GM23338 (cell line): Measurements from ENCODE around the gene OTOP2.

Source experiments
- CREB1 ChIP-seq: fragments of 250-450 bp; sonication (Bioruptor Pico); IDR thresholded peaks from 2 replicates; pipeline ENCODE4 v1.5.0; 2020; ENCODE audit warnings: low read depth, mild to moderate bottlenecking, moderate library complexity
- CTCF ChIP-seq, 2 experiments: fragments of 200-600 bp in 1 of 2; sonication (generic) in 1 of 2; conservative IDR thresholded peaks; 2 replicates each; pipeline versions ENCODE4 v1.5.1 to v1.6.1; 2016 to 2017; ENCODE audit warnings: antibody characterized with exemption in 2 of 2, low read depth in 2 of 2, mild to moderate bottlenecking in 2 of 2, moderate library complexity in 1 of 2
- EZH2 ChIP-seq: fragments of 200-600 bp; sonication (generic); IDR thresholded peaks from one replicate; pipeline ENCODE4 v1.8.0; 2017; ENCODE audit warnings: antibody characterized with exemption, mild to moderate bottlenecking, low read depth; ENCODE audit not compliant: unreplicated experiment
- EZH2phosphoT487 ChIP-seq: fragments of 200-600 bp; sonication (generic); IDR thresholded peaks from one replicate; pipeline ENCODE4 v1.8.1; 2018; ENCODE audit warnings: antibody characterized with exemption; ENCODE audit not compliant: unreplicated experiment
- JUNB ChIP-seq: IDR thresholded peaks from one replicate; pipeline ENCODE4 v1.6.1; 2016; ENCODE audit warnings: antibody characterized with exemption; ENCODE audit not compliant: unreplicated experiment
- POLR2AphosphoS5 ChIP-seq: IDR thresholded peaks from 2 replicates; pipeline ENCODE4 v1.6.1; 2016; ENCODE audit warnings: antibody characterized with exemption, low read depth
- REST ChIP-seq: IDR thresholded peaks from one replicate; pipeline ENCODE4 v1.6.1; 2018; ENCODE audit warnings: antibody characterized with exemption; ENCODE audit not compliant: unreplicated experiment
- STAT1 ChIP-seq: IDR thresholded peaks from one replicate; pipeline ENCODE4 v1.6.1; 2016; ENCODE audit warnings: antibody characterized with exemption; ENCODE audit not compliant: unreplicated experiment
- ZNF462 ChIP-seq: fragments of 250-450 bp; sonication (Bioruptor Pico); IDR thresholded peaks from 2 replicates; pipeline ENCODE4 v1.5.0; 2020; ENCODE audit warnings: mild to moderate bottlenecking, moderate library complexity

GRCh38 chr17:74907012-74907411, 17.1 kb upstream of the OTOP2 start:
- TF ChIP-seq CTCF (conservative IDR thresholded peaks at IDR 0.05; ENCODE audit: low read depth in 2 of 2) (no peak), EZH2 (no peak), REST (no peak), EZH2phosphoT487 (no peak), POLR2AphosphoS5 (no peak), CREB1 (CRISPR knock-in tag) (no peak), JUNB (no peak), ZNF462 (CRISPR knock-in tag) (no peak), STAT1 (no peak)
